ENCODE measurements around the gene TIMM23B. TPM values are rescaled to one million over a fixed set of nuclear protein-coding genes. Genes with fewer than 3 reads are reported as not detected.
"Not testable (repeated sequence)": the region's sequence is repeated elsewhere in the genome, so short reads cannot be mapped to it uniquely, and the experiment has no call there.

Gene TIMM23B
- total RNA-seq, 2 donors from 2014 or later: 11.1 to 20.7 TPM

GRCh38 chr10:49970331-49970857, 28.5 kb downstream of the TIMM23B start:
- intact Hi-C loops (cut with DNase I); ATAC-seq; DNase-seq: not testable (repeated sequence)

GRCh38 chr10:49971466-49971865, 29.6 kb downstream of the TIMM23B start:
- DNase-seq; ATAC-seq; intact Hi-C loops (cut with DNase I): not testable (repeated sequence)

- intact Hi-C loops (cut with DNase I); DNase-seq: not testable (repeated sequence)
- peak in 1 of 2 donors; percentile 26 for ATAC-seq
Observed at GRCh38 chr10:49972094-49972493, 30.2 kb downstream of the TIMM23B start.

DNA sequence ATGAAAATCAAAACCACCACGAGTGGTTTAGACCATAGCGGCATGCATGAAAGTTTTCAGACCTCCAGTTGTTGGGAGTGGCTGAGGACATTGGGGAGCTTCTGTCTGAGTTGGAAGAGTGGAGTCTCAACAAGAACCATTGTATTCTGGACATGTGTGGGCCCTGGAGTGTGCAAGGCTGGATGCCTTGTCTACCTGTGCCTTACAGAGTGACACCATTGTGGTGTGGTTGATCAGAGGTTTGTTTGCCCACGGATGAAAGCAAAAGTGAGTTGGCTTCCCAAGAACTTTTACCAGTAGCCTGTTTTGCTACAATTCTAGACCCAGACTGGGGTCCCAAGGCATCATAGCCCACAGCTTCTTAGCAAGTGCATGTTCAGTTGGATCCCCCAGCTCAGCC, 35.9 kb downstream of the TIMM23B start:
- intact Hi-C loops (cut with DNase I); DNase-seq; ATAC-seq: not testable (repeated sequence)

- intact Hi-C loops (cut with DNase I); DNase-seq; ATAC-seq: not testable (repeated sequence)
Observed at GRCh38 chr10:49987207-49987606, 45.4 kb downstream of the TIMM23B start.

DNA sequence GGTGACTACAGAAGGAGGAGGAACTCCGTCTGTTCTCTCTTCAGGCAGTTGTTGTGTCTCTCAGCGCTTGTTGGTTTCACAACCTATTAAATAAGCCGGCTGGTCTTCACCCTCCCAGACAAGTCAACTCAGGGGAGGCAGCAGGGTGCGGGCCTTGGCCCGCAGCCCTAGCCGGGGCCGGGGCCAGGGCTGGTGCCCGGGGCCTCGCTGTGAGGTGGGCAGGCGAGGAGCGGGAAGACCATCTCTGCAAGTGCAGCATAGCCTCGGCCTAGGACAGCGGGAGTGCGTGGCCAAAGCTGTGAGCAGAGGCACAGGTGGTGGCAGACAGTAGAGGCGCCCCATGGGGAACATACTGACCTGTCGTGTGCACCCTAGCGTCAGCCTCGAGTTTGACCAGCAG, 46.5 kb downstream of the TIMM23B start, which contains the start of gene AGAP6:
AGAP6 (plus strand) TSS at position 31 of the 400 bp plus-strand sequence; CDS start at position 341, 310 bp downstream.
- ATAC-seq; DNase-seq; intact Hi-C loops (cut with DNase I): not testable (repeated sequence)

- ATAC-seq; intact Hi-C loops (cut with DNase I); DNase-seq: not testable (repeated sequence)
Observed at GRCh38 chr10:49995321-49995720, 53.5 kb downstream of the TIMM23B start.

DNA sequence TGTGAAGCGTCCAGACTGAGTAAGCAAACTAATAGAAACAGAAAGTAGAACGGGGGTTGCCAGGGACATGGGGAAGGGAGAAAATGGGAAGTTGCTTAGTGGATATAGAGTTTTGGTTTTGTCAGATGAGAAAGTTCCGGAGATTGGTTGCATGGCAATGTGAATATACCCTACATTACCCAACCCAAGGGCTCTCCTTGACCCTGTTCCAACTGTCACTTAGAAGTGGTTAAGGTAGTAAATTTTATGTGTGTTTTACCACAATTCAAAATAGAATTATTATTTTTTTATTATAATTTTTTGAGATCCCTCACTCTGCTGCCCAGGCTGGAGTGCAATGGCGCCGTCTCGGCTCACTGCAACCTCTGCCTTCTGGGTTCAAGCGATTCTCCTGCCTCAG, 72.2 kb downstream of the TIMM23B start:
- DNase-seq; intact Hi-C loops (cut with DNase I); ATAC-seq: not testable (repeated sequence)

DNA sequence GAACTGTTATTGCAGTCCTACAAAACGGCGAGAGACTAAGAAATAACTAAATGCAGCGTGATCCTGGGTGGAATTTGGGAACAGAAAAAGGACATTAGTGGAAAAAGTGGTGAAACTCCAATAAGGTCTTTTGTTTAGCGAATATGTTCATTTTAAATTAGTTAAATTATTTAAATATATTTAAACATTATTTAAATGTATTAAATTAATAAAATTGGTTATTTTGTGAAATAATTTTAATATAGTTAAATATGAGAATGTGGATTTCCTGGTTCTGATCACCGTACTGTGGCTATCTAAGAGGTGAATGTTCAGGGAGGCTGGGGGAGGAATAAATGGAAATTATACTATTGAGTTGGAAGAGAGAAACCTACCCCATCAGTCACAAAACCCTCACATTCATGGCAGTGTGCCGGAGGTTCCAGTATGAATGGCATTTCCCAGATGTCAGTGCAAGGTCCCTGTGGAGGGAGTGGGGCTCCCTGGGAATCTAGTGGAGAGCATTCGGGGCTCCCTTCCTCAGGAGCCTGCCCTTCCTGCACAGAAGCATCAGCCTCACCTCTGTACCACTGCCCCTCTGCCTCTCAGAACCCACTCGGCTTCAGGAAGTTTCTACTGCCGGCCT, 73.9 kb downstream of the TIMM23B start:
- DNase-seq; ATAC-seq; intact Hi-C loops (cut with DNase I): not testable (repeated sequence)

DNA sequence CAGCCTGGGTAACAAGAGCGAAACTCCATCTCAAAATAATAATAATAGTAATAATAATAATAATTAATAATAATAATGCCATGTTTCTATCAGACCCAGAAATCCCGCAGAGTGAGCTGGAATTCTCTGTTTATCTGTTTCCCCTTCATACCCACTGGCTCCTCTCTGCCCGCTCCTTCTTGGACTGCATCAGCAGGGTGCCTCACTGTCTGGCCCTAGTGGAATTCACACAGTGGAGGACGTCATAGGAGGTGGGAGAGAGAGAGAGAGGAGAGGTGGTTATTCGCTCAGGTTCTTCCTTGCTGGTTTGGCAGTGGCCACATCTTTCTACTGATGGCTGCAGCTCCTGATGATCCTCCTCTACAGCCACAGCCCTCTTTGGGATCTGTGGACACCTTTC, 75.1 kb downstream of the TIMM23B start:
- intact Hi-C loops (cut with DNase I); ATAC-seq; DNase-seq: not testable (repeated sequence)

DNA sequence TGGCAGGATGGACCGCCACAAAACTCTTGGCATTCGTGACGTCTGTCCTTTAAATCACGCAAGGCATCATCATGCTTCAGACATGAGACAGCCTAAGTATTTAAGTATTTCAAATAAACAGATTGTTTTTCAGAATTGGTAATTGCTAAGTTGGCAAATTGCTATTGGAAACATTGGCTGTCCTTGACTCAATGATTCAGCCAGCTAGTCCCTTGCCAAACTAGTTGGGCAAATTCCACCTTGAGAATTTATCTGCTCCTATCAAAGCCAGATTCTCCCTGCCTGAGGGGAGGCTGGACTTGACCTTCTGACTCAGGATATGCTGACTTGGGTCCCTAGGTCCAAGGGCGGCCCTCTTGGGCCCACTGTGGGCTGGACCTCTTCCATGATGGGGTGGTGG, 75.8 kb downstream of the TIMM23B start:
- ATAC-seq; intact Hi-C loops (cut with DNase I); DNase-seq: not testable (repeated sequence)

DNA sequence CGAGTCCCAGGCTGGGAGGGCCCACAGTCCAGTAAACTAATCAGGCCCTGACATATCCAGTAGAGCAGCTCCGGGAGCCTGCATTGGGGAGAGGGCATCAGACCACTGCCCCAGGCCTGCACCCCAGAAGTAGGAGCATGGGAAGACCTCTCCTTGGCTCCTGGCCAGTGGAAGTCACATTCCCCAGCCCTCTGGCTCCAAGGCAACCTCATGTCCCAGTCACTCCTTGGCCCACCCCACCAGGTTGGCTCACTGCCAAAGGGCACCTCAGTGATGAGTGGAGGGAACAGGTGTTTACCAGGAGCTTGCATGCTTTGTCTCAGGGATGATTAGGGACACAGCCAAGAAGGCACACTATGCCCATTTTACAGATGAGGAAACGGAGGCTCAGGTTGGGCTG, 77.4 kb downstream of the TIMM23B start:
- intact Hi-C loops (cut with DNase I); ATAC-seq; DNase-seq: not testable (repeated sequence)

DNA sequence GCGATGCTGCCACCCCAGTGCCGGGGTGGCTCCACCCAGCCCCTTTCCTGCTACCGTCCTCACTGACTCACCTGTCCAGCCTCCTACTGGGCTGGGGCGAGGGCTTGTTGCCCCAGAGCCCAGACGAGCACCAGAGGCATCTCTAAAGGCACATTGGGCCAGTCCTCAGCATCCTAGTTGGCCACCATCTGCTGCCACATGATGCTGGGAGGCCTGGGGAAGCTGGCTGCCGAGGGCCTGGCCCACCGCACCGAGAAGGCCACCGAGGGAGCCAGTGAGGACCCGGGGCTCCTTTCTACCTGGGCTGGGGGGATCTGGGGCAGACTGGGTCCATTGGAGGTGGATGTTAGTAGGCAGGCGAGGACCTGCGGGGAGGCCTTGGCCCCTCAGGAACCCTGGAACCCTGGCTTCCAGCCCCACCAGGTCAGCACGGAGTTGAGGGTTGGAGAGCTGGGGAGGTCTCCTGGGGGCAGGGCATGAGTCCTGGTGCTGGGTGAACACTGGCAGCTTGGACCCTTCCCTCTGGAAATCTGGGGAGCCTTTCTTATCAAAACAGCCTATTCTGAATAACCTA, 78.7 kb downstream of the TIMM23B start:
- ATAC-seq; DNase-seq; intact Hi-C loops (cut with DNase I): not testable (repeated sequence)

DNA sequence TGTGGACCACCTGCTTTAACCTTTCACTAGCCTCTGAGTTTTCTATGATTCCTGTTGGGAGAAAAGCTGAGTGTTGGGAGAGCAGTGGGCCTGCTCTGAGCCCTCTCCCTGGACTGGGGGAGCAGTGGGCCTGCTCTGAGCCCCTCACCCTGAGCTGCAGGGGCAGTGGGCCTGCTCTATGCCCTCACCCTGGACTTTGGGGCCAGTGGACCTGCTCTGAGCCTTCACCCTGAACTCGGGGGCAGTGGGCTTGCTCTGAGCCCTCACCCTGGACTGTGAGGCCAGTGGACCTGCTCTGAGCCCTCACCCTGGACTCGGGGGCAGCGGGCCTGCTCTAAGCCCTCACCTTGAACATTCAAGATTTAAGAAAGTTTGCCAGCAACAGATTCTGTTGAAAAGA, 79.8 kb downstream of the TIMM23B start:
- intact Hi-C loops (cut with DNase I): no loop called here
- ATAC-seq (no peak), DNase-seq (no peak)

Other genes starting within 250 kb of the TIMM23B start
- 1 to 10 TPM; 3.4 to 4.2 TPM for gene OGDHL, start 179.7 kb upstream of the TIMM23B start, total RNA-seq
- gene PARG, start within 50 bp of the TIMM23B start, total RNA-seq: 10 to 100 TPM; 20.7 to 26.0 TPM
- gene AGAP6, start 46.4 kb downstream of the TIMM23B start, total RNA-seq: 1 to 10 TPM; 4.3 to 7.2 TPM
- 10 to 100 TPM; 79.8 to 87.8 TPM for gene WASHC2A, start 125.9 kb downstream of the TIMM23B start, total RNA-seq

All from left cardiac atrium (tissue), 4 donors.